ENCODE results near the gene MPHOSPH6.

DNA sequence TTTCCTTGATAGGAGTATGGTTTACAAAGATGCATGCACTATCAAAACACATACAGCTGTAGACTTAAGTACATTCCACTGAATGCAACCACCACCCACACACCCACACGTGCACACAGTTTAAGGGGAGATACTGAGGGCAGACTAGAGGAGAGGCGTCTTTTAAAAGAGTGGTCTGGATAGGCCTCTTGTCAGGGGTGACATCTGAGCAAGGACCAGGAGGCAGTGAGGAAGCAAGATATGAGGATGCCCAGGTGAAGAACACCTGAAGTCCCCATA, 12.6 kb downstream of the MPHOSPH6 start:
- TF ChIP-seq TCF12 (IDR thresholded peaks at IDR 0.05; ENCODE audit: low read depth, low read length) (no peak), POLR2AphosphoS5 (IDR thresholded peaks at IDR 0.05; ENCODE audit: low read depth, low read length) (no peak), EZH2 (IDR thresholded peaks at IDR 0.05; ENCODE audit: low read depth, low read length, severe bottlenecking) (no peak)
- TF ChIP-seq, protein P1, sequence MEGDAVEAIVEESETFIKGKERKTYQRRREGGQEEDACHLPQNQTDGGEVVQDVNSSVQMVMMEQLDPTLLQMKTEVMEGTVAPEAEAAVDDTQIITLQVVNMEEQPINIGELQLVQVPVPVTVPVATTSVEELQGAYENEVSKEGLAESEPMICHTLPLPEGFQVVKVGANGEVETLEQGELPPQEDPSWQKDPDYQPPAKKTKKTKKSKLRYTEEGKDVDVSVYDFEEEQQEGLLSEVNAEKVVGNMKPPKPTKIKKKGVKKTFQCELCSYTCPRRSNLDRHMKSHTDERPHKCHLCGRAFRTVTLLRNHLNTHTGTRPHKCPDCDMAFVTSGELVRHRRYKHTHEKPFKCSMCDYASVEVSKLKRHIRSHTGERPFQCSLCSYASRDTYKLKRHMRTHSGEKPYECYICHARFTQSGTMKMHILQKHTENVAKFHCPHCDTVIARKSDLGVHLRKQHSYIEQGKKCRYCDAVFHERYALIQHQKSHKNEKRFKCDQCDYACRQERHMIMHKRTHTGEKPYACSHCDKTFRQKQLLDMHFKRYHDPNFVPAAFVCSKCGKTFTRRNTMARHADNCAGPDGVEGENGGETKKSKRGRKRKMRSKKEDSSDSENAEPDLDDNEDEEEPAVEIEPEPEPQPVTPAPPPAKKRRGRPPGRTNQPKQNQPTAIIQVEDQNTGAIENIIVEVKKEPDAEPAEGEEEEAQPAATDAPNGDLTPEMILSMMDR (IDR thresholded peaks at IDR 0.05; ENCODE audit: control extremely low read depth in 1 of 3, insufficient read depth in 1 of 3, low read depth in 1 of 3, low read length in 3 of 3), result no peak

Measured in H1 (cell line).